Ishikawa (cell line): Measurements from ENCODE around the gene PPP1R13B.
A peak's percentile ranks its signal among the peaks of the same experiment; 100 is the strongest.

Experiments
- CEBPB ChIP-seq: IDR thresholded peaks from 2 replicates; pipeline ENCODE4 v1.6.1; 2012
- CREB1 ChIP-seq: IDR thresholded peaks from 2 replicates; pipeline ENCODE4 v1.6.1; 2012; ENCODE audit warnings: low read depth
- EGR1 ChIP-seq: IDR thresholded peaks from 2 replicates; pipeline ENCODE4 v1.6.1; 2012
- EP300 ChIP-seq: IDR thresholded peaks from 2 replicates; pipeline ENCODE4 v1.6.1; 2012; ENCODE audit warnings: borderline replicate concordance
- FOXM1 ChIP-seq: IDR thresholded peaks from 2 replicates; pipeline ENCODE4 v1.6.1; 2012; ENCODE audit warnings: low read depth, borderline replicate concordance
- MAX ChIP-seq: IDR thresholded peaks from 2 replicates; pipeline ENCODE4 v1.6.1; 2012
- NFIC ChIP-seq: IDR thresholded peaks from 2 replicates; pipeline ENCODE4 v1.6.1; 2012
- RAD21 ChIP-seq: IDR thresholded peaks from 2 replicates; pipeline ENCODE4 v1.6.1; 2012; ENCODE audit warnings: low read depth
- TAF1 ChIP-seq: IDR thresholded peaks from 2 replicates; pipeline ENCODE4 v1.6.1; 2012; ENCODE audit warnings: low read depth, mild to moderate bottlenecking
- TCF12 ChIP-seq: IDR thresholded peaks from 2 replicates; pipeline ENCODE4 v1.6.1; 2012; ENCODE audit warnings: low read depth
- TEAD4 ChIP-seq: IDR thresholded peaks from 2 replicates; pipeline ENCODE4 v1.6.1; 2012
- USF1 ChIP-seq: IDR thresholded peaks from 2 replicates; pipeline ENCODE4 v1.6.1; 2012
- YY1 ChIP-seq: IDR thresholded peaks from 2 replicates; pipeline ENCODE4 v1.6.1; 2012; ENCODE audit warnings: low read depth
- ZBTB7A ChIP-seq: IDR thresholded peaks from 2 replicates; pipeline ENCODE4 v1.6.1; 2012; ENCODE audit warnings: low read depth
- TF ChIP-seq, protein P1 (sequence below): IDR thresholded peaks from 2 replicates; pipeline ENCODE4 v1.6.1; 2012; ENCODE audit warnings: low read depth, mild to moderate bottlenecking

The PPP1R13B gene

DNA sequence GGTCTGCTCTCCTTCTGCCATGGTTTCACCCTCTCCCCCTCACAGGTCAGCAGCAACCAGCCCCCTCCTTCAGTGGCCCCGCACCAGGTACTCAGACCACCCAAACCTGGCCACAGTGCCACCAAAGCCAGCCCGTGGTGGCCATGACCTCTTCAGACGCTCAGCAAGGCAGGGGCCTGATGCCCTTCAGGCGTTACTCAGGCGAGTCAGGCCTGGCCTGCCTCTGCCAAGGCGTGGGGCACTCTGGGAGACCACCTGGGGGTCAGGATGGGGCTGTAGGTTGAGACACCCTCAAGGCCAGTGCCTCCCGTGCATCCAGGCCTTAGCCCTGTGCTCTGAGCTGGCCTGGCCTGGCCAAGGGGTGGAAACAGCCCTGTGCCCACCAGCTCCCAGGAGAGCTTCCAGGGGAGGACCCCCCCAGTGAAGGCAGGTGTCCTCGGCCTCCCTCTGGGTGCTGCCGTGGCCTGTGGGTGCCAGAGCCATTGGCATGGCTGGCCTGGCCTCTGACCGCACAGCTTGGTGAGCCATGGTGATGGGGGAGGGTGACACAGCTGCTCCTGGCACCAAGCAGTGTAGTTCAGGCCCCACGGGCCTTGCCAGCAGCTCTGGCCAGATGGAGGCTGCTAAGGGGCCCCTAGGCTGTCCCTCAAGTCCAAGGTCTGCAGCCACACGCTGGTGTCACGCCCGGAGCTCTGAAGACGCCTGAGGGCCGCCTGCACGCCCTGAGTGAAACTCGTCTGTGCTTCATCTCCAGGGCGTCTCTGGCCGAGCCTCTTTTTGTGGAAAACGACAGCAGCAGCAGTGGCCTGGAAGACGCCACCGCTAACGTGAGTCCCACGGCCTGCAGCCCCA, 147.2 kb downstream of the PPP1R13B start:
- TF ChIP-seq ZBTB7A (no peak), TEAD4 (no peak), NFIC (no peak), RAD21 (no peak), CREB1 (no peak), TAF1 (no peak), YY1 (no peak), CEBPB (no peak), EP300 (no peak), USF1 (no peak), FOXM1 (no peak), EGR1 (no peak), MAX (no peak), TCF12 (no peak)
- TF ChIP-seq, protein P1, sequence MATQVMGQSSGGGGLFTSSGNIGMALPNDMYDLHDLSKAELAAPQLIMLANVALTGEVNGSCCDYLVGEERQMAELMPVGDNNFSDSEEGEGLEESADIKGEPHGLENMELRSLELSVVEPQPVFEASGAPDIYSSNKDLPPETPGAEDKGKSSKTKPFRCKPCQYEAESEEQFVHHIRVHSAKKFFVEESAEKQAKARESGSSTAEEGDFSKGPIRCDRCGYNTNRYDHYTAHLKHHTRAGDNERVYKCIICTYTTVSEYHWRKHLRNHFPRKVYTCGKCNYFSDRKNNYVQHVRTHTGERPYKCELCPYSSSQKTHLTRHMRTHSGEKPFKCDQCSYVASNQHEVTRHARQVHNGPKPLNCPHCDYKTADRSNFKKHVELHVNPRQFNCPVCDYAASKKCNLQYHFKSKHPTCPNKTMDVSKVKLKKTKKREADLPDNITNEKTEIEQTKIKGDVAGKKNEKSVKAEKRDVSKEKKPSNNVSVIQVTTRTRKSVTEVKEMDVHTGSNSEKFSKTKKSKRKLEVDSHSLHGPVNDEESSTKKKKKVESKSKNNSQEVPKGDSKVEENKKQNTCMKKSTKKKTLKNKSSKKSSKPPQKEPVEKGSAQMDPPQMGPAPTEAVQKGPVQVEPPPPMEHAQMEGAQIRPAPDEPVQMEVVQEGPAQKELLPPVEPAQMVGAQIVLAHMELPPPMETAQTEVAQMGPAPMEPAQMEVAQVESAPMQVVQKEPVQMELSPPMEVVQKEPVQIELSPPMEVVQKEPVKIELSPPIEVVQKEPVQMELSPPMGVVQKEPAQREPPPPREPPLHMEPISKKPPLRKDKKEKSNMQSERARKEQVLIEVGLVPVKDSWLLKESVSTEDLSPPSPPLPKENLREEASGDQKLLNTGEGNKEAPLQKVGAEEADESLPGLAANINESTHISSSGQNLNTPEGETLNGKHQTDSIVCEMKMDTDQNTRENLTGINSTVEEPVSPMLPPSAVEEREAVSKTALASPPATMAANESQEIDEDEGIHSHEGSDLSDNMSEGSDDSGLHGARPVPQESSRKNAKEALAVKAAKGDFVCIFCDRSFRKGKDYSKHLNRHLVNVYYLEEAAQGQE, result no peak

GRCh38 chr14:103699261-103699661, 148.1 kb downstream of the PPP1R13B start:
- TF ChIP-seq USF1 (no peak), CREB1 (no peak), TEAD4 (no peak), ZBTB7A (no peak), EP300 (no peak), EGR1 (no peak), YY1 (no peak), TAF1 (no peak), MAX (no peak), NFIC (no peak), TCF12 (no peak), CEBPB (no peak), FOXM1 (no peak), RAD21 (no peak)
- TF ChIP-seq, protein P1, result no peak

GRCh38 chr14:103698380-103699260, 148.8 kb downstream of the PPP1R13B start:
- TF ChIP-seq USF1, result no peak
- no peak for TF ChIP-seq TAF1
- TF ChIP-seq CREB1, result no peak
- no peak for TF ChIP-seq RAD21
- peak; percentile 34; the same call in 1 of the 2 replicates for TF ChIP-seq NFIC
- peak; percentile 75; the same call in 1 of the 2 replicates for TF ChIP-seq MAX

- no peak for TF ChIP-seq CREB1
- TF ChIP-seq USF1, result no peak
- TF ChIP-seq TAF1, result no peak
- no peak for TF ChIP-seq MAX
- TF ChIP-seq, protein P1, result no peak
- TF ChIP-seq CEBPB, result no peak
- TF ChIP-seq NFIC, result no peak
- no peak for TF ChIP-seq EP300
- TF ChIP-seq YY1, result no peak
- TF ChIP-seq FOXM1, result no peak
- no peak for TF ChIP-seq TEAD4
These were observed 149.6 kb downstream of the PPP1R13B start for GRCh38 chr14:103697603-103698379.
